ENCODE data around the gene COL27A1.

DNA sequence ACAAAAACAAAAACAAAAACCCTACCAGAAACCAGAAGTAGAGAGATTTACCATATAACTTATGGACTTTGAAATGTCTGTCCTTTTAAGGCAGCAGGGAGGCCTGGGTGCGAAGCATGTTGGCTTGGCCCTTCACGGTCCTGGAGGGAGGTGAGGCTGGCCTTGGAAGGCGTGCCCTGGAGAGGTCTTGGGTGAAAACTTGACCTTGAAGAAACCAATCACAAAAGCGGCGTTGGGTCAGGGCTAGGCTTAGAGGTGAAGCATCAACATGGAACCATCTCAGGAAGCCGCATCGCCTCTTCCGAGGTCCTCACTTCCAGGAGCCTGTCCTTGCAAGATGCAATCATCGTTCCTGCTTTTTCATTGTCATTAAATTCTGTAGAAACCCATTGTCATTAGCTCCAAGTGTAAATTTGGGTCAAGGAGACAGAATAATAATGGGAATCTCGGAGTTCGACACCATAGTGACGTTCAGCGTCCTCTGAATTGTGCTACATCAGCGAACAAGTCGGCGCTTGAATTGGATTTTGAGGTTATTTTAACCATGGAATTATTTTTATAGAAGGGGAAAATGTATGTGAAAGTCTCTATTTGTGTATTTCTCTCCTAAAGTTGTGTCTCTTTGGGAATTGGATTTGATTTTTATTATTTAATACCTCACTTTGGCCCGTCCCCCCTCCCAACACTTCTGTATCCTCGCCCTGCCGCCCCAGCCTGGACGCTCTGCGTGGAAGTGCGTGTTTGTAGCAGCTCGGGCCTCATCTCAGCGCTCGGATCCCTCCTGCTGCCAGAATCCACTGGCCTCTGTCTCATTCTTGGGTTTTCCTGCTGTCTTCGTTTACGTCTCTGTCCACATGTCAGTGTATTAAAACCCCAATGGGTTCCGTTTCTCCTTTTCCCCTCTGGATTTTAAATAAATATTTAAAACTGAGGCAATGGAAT, 156.5 kb downstream of the COL27A1 start:
- TF ChIP-seq POLR2AphosphoS5 (IDR thresholded peaks at IDR 0.05; ENCODE audit: low read depth, low read length) (no peak), TAF1 (IDR thresholded peaks at IDR 0.05; ENCODE audit: low read depth, low read length) (no peak), POLR2A (IDR thresholded peaks at IDR 0.05; ENCODE audit: low read depth, low read length) (no peak), SPI1 (IDR thresholded peaks at IDR 0.05; ENCODE audit: low read depth, low read length) (no peak), POU2F2 (IDR thresholded peaks at IDR 0.05; ENCODE audit: low read depth, low read length) (no peak), PAX5 (IDR thresholded peaks at IDR 0.05; ENCODE audit: insufficient read depth, low read length, severe bottlenecking) (no peak)
